PC-3 (cell line): ENCODE measurements around the gene MBNL3.

ENCODE experiments used
- CTCF ChIP-seq: fragments of 300-600 bp; sonication (generic); conservative IDR thresholded peaks from 2 replicates; pipeline ENCODE4 v1.5.1; 2017; ENCODE audit warnings: antibody characterized with exemption, low read depth, mild to moderate bottlenecking, low read length
- EZH2 ChIP-seq: fragments of 300-600 bp; sonication (generic); IDR thresholded peaks from one replicate; pipeline ENCODE4 v1.6.1; 2017; ENCODE audit warnings: antibody characterized with exemption, mild to moderate bottlenecking, low read length; ENCODE audit not compliant: unreplicated experiment

- no peak for TF ChIP-seq CTCF
- TF ChIP-seq EZH2: no peak
Observed at GRCh38 chrX:132468454-132468853, 20.4 kb downstream of the MBNL3 start.
